GM19351 (cell line): ENCODE data around the gene SNX24.
A peak's percentile ranks its signal among the peaks of the same experiment; 100 is the strongest.
"Not testable (repeated sequence)": the region's sequence is repeated elsewhere in the genome, so short reads cannot be mapped to it uniquely, and the experiment has no call there.

Source experiments
- ATAC-seq: cut with Tn5 transposase; IDR thresholded peaks from one replicate; pipeline ENCODE4 v1.9.1; 2021; ENCODE audit warnings: mild to moderate bottlenecking, moderate library complexity; ENCODE audit not compliant: unreplicated experiment

Gene SNX24

DNA sequence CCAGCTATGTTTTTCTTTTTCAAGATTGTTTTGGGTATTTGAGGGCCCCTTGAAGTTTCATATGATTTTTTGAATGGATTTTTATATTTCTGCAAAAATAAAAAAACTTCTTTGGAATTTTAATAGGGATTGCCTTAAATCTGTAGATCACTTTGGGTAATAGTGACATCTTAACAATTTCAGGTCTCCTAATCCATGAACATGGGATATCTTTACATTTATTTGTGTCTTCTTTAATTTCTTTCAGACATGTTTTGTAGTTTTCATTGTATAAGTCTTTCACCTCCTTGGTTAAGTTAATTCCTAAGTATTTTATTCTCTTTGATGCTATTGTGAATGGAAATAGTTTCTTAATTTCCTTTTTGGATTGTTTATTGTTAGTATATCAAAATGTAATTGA, 112.0 kb downstream of the SNX24 start:
- no peak for ATAC-seq

DNA sequence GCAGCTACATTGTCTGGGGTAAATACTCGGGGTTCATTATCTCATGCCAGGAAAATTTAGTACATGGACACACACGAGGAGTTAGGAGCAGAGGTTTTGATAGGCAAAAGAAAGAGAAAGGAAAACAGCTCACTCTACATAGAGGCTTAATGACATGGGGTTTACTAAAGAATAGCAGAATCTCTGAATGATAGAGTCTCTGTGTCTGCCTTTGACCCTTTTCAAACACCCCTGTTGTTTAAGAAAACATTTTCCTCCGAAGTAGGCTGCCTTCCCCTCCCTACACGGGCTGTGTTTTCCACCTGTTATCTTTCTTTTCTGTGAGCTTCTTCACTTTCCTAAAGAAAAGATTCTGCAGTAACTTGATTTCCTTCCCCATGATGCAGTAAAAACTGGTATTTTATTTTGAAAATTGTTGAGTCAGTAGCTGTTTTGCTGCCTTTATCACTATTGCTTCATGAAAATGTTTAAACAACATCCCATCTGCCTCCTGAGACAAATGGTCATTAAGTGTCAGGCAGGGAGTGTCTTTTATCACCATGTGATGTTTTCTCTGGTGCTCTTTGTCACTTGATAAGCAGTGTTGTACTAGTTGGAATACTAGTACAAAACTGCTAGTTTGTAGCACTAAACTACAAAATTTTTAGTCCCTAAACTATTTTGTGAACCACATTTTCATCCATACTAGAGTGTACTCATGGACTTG, 114.5 kb downstream of the SNX24 start:
- no peak for ATAC-seq

DNA sequence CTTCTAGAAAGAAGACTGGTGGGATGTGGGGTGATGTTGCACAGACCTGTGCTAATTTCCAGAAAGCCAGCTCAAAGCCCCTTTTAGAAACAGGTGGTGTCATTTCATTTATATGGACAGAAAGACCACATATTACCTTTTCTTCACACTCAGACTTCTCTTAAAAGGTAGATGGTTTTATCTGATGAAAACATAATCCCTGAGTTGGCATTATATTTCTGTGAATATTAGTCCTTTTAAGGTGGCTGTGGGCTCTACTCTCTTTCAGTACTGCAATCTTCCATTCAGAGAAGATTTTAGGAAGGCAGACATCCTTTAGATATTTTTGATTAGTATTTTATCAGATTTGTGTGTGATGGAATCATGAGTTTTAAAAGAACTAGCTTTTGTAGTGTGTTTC, 117.9 kb downstream of the SNX24 start:
- ATAC-seq: no peak

DNA sequence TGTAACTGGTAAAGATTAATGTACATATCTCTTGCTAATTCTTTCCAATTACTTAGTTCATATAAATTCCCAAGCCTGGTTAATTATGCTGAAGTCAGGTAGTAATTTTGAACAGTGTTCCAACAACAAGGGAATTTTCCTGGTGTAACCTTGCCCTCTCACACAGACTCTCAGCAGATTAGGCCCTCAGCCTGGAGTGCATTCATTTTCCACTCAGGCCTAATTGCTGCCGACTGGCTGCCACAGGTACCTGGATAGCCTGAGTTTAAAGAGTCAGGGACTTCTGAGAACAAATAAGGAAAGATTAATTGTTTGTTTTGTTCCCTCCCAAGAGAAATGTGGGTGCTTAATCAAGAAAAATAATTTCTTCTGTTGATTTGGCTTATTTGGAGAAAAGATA, 119.7 kb downstream of the SNX24 start:
- ATAC-seq: no peak

DNA sequence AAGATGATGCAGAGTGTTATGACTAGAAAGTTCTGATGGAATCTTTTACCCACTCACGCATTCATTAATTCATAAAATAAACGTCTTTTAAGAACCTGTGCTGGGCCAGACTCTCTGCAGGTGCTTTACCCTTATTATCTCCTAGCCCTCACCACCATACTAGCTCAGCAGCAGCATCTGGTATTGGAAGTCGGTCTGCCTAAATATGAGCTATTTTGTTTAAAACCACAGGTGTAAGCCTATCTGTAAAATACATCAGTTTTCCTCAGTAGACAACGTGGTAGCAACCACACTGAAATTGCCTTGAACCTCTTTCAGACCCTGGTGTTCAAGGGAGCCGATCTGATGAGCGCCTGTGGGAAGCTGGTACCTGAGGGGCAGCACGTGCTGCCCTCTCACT, 121.7 kb downstream of the SNX24 start:
- peak; percentile 10 for ATAC-seq

DNA sequence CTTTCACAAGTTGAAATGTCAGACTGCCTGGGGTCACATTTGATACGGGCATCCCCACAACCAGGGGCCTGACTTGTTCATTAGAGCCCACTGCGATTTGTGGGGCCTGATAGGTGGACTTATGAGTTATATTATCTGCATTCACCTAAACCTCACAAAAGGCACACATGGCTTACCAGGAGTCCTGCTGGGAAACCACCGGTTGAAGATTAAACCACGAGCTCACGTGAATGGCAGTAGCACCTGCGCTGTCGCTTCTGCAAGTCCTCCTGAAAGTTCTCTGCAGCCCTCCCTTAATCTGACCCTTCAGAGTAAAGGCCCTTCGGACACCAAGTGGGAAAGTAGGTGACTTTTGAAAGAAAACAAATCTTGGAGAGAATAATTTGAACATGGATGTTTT, 122.2 kb downstream of the SNX24 start:
- peak; percentile 89 for ATAC-seq

DNA sequence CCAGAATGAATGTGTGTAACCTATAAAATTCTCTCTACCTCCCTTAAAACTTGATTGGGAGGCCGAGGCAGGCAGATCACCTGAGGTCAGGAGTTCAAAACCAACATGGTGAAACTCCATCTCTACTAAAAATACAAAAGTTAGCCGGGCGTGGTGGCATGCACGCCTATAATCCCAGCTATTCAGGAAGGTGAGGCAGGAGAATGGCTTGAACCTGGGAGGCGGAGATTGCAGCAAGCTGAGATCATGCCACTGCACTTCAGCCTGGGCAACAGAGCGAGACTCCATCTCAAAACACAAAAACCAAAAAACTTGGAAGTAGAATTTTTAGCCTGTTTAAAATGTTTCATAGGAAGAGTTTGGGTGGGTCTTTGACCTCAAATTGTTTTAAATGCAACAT, 122.6 kb downstream of the SNX24 start:
- not testable (repeated sequence) for ATAC-seq

DNA sequence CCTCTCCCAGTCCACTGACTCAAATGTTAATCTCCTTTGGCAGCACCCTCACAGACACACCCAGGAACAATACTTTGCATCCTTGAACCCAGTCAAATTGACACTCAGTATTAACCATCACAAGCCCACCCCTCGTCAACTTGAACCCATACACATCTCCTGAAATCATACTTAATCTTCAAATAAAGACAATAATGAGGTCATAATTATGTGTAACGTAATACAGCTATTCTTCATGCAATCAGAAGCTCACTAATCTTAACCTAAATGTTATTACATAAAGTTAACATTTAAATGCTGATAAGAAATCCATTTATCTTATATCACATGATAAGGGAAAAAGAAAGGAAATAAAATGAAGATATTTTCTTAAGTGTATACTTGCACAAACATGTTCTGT, 125.9 kb downstream of the SNX24 start:
- no peak for ATAC-seq

DNA sequence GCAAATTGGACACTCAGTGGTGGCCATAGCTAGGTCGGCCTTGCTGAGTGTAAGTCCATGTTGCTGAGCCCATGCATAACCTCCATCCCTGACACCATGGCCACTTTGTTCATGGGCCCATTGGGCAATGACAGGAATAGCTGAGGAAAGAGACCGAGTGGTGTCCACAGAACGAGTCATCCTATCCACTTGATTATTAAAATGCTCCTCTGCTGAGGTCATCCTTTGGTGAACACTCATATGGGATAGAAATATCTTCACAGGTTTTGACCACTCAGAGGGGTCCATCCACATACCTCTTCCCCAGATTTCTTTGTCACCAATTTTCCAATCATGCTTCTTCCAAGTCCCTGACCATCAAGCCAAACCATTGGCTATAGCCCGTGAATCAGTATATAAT, 127.5 kb downstream of the SNX24 start:
- no peak for ATAC-seq

DNA sequence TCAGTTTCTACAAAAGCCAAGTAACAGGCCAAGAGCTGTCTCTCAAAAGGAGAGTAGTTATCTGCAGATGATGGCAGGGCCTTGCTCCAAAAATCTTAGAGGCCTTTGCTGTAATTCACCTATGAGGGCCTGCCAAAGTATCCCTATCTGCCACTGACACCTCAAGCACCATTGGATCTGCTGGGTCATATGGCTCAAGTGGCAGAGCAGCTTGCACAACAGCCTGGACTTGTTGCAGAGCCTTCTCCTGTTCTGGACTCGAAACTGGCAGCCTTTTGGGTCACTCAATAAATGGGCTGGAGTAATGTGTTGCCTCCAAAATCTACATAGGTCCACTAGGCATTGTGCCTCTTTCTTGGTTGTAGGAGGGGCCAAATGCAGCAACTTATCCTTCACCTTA, 128.3 kb downstream of the SNX24 start:
- ATAC-seq: not testable (repeated sequence)

DNA sequence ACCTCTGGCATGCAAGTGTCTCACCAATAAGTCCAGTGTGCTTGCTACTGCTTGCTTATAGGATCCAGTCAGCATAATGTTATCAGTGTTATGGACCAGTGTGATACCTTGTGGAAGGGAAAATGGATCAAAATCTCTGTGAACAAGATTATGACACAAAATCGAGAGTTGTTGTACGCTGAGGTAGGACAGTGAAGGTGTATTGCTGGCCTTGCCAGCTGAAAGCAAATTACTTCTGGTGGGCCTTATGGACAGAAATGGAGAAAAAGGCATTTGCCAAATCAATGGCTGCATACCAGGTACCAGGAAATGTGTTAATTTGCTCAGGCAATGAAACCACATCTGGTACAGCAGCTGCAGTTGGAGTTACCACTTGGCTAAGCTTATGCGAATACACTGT, 128.8 kb downstream of the SNX24 start:
- ATAC-seq: not testable (repeated sequence)

DNA sequence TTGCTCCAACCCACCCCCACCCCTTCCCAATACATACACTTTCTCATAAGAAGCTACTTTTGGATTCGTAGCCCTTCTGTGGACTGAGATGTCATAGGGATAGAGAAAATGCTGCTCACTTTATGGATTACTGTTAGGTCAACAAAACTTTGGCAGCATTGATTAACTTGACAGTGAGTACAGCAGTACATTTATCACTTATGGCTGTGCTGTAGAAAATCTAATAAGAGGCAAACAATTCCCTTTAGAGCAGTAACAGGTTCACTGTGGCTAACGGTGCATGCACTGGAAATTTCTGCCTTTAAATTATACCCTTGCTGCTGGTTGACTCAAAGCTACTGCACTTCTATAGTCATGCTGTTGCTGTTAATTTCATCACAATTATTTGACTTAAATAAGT, 131.9 kb downstream of the SNX24 start:
- no peak for ATAC-seq

DNA sequence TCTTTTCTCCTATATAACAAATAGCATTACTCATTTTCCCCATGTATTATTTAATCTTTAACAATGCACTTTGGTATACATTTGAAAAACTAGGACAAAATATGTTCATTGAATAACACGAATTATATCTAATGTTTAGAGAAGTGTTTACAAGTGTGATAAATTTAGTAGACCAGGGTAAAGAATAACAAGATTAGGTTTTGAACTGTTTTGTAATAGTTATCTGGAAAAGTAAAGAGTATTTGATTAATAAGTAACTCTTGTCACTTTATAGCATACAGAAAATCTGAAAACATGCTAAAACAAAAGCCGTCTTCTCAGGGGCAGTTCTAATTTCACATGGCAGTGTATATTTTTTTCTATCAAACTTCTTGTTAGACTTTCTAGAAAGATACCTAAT, 132.7 kb downstream of the SNX24 start:
- no peak for ATAC-seq

DNA sequence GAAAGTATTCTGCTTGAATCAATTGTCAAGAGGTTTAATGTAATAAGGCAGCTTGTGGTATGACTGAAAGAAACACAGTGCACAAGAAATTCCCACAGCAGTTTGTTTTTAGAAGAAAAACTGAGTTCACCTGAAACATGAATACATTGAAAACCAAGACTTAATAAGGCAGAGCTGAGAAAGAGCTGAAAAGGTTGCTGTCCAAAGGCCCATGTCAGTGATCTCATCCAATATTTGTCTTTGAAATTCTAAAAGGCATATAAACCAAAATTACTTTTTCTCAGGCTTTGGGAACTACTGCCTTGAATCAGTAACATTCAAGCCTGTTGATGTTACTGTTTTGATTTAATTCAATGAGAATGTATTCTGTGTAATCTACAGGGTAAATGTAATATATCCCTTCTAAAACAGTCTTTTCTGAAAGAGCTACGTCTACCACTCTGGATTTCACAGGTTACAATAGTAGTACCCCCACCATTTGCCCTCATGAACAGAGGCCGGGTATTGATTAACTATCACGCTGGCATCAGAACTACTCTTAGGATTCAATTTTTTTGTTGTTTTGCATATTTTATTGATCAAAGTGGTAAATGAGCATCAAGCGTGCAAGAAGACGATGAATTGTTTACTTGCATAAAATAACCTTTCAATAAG, 133.4 kb downstream of the SNX24 start:
- no peak for ATAC-seq

DNA sequence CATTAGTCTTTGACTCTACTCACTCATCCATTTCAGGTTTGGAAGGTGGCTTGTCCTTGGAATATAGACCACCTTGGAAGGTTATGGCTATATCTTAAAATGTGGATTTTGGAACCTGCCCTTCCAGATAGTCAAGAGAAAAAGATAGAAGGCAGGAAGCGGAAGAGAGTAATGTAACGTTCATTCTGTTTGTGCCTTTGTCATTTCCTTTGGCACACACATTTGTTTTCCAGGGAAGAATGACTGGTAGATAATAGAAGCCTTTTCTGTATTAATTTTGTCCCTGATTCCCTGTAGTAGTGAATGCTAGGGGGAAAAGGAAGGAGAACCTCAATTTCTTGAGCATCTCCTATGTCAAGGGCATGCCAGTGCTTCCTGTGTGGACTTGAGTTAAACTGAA, 136.4 kb downstream of the SNX24 start:
- no peak for ATAC-seq

DNA sequence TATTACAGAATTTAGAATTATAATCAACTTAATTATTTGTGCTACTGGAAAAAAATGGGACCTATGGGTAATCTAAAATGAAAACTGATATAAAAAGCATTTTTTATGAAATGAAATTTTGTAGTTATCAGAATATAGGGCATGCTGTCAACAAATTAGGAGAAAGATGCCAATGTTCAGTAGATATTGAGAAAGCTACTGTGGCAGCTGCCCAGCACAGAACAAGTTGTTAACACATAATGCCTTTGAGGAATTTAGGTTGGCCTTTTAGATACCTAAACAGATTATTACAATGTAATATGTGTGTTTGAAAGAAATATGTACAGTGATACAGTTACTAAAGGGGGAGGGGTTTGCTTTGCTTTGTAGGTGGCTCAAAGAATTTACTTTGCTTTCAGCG, 137.0 kb downstream of the SNX24 start:
- no peak for ATAC-seq

DNA sequence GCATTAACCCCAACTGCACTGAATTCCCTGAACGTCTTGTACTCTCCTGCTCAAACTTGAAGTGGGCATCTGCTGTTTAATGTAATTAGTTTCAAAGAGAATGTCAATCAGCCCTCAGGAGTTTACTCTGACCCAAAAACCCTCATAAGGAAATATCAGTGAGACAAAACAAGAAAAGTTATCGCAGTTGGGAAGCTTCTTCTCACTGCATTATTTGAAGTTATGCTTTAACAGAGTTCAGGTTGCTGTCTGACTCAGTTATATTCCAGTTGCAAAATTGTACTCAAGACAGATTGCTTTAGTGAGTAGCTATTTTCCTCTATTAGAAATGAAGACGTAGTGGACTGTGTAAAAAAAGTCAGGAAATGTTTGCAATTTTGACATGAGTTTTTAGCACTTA, 139.0 kb downstream of the SNX24 start:
- ATAC-seq: no peak

DNA sequence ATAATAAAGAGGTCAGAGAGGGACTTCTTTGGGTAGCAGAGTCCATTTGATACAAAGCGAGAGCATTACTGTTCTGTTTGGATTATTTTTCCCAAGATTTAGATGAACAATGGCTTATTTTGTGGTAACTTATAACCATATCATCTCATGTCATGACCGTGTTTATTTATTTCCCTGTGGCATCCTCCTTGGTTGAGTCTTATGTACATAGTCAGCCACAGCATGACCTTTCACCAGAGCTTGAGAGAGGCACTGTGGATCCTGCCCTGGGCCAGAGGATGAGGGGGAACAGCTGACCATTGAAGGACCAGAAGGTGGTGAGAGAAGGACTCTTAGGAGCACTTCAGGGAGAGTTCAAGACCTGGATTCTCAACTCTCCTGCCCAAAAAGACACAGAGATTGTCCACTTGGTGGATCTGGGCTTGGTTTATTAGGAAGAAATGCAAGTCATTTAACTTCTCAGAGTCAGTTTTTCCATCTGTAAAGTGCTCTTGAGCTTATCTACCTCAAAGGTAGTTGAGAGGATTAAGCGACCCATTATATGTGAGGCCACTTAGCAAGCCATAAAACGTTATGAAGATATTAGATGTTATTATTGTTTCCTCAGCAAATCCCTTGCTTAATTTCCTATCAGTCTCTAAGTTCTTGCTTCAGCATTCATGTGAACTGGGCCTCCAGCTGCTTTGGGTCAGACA, 139.7 kb downstream of the SNX24 start:
- ATAC-seq: no peak

DNA sequence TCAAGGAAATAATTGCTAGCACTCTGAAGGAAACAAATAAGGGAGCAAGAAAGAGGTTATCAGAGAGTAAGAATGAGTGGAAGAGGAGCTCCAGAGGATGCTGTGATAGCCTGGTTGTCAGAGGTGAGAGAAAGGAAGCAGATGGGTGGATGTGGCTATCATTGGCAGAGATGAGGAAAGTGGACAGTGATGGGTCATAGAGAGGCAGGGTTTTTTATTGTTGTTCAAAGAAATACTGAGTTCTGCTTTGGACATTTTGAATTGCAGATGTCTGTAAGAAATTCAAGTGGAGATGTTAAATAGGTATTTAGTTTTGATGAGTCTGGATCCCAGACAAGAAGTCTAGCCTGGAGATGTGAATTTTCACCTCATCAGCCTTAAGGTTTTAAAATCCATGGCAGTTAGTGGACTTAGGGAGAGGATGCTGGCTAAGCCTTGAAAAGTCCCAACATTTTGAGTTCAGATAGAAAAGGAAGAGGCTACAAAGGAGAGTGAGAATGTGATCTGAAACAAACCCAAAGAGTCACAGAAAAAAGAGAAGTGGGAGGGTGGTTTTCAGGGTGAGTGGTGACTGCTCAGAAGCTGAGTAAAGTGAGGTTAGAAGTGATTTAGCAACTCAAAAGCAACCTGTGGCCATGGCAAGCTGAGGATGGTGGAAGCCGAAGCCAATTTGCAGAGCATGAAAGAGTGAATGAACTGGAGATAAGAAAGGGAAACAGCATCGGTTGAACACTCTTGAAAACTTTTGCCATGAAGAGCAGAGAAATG, 140.7 kb downstream of the SNX24 start:
- peak; percentile 99 for ATAC-seq

DNA sequence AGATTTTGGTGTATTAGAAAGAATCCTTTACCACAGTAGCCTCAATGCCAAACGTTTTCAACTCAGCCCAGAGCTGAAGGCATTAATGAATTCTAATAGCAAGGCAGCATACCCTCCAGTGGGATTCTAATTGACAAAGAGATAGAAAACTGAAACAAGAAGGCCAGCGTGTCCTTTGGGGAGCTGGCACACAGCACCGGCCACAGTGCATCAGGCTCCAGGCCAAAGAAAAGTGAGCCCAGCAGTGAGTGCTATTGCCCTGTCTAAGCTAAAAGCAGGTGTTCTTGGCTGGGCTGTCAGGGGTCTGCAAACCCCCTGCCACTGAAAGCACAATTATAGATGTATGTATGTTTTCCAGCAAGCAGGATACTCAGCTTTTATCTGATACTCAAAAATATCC, 150.7 kb downstream of the SNX24 start:
- ATAC-seq: no peak

DNA sequence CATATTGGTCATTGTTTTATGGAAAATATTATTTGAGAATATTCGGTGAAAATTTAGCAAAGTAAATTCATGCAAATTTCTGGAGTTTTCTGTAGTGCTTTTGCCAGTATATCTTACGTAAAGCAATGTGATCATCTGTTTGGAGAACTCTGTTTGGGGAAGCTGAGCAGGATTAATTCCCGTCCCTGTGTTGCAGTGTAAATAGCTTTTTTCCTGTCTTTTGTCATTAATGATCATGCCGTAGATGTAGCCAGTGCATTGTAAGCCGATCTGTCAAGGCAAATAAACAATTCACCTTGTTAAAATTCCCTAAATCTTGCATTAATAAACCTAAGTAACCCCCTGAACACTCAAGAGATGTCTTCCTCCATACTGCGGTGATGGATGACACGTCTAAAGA, 151.9 kb downstream of the SNX24 start:
- no peak for ATAC-seq
